ENCODE results near the gene BBS2.

- no peak for TF ChIP-seq POLR2A (IDR thresholded peaks at IDR 0.05)
- no peak for TF ChIP-seq CTCF (IDR thresholded peaks at IDR 0.05)
Measured at GRCh38 chr16:56493126-56493525, 26.7 kb downstream of the BBS2 start.
